Sigmoid colon (tissue), 4 donors: ENCODE results near the gene HMGN3.

ENCODE experiments used
- CTCF ChIP-seq, 4 experiments: fragments of 450-650 bp in 3 of 4; fragments of 200-600 bp in 1 of 4; IDR thresholded peaks; one replicate each; pipeline ENCODE4 v1.5.1; 2016 to 2019; ENCODE audit warnings: antibody characterized with exemption in 4 of 4, mild to moderate bottlenecking in 3 of 4, moderate library complexity in 2 of 4
- POLR2A ChIP-seq, 2 donors: fragments of 450-650 bp; IDR thresholded peaks; one replicate each; pipeline ENCODE4 v1.6.1; 2016; ENCODE audit warnings: antibody characterized with exemption in 2 of 2, mild to moderate bottlenecking in 2 of 2, moderate library complexity in 2 of 2
- POLR2AphosphoS5 ChIP-seq, 4 donors: sonication (generic); formaldehyde crosslinking; IDR thresholded peaks; one replicate each; pipeline ENCODE4 v1.6.1; 2017; ENCODE audit warnings: antibody characterized with exemption in 4 of 4

DNA sequence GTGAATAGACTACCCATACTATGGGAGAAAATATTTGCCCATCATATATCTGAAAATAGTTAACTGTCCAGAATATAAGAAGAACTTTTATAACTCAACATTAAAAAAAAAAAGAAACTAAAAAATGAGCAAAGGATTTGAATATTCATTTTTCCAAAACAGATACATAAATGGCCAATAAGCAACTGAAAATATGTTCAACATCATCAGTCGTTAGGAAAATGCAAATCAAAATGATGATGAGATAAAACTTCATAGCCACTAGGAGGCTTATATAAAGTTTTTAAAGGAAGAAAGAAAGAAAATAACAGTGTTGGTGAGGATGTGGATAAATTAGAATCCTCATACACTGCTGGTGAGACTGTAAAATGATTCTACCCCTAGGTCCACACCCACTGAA, 32.6 kb upstream of the HMGN3 start:
- no peak for TF ChIP-seq CTCF (IDR thresholded peaks at IDR 0.05)
- TF ChIP-seq POLR2AphosphoS5 (IDR thresholded peaks at IDR 0.05) = no peak
- no peak for TF ChIP-seq POLR2A (IDR thresholded peaks at IDR 0.05)
